Measurements from ENCODE around the gene SCYGR4. TPM values are rescaled to one million over a fixed set of nuclear protein-coding genes. Genes with fewer than 3 reads are reported as not detected.

The SCYGR4 gene
- total and polyA plus RNA-seq, 10 of the 15 experiments (the other 5 are each of a cell fraction or from before 2014, with no cell fraction given): 0.11 TPM; not detected in 9

Other genes starting within 250 kb of the SCYGR4 start
Only the 7 nearest of the 11 such genes appear.
- not detected in 2 replicates for gene SCYGR2, start 18.6 kb upstream of the SCYGR4 start, total RNA-seq (2014; rRNA removed)
- gene SCYGR2, start 18.6 kb upstream of the SCYGR4 start, total RNA-seq (2014; rRNA removed; fragmentation: Illumina TruSeq; extraction: Trizol): not detected in 2 replicates
- gene SCYGR2, start 18.6 kb upstream of the SCYGR4 start, total RNA-seq (2021): not detected in 2 replicates
- gene SCYGR2, start 18.6 kb upstream of the SCYGR4 start, polyA plus RNA-seq (2011; rRNA removed): not detected in 2 replicates
- gene SCYGR2, start 18.6 kb upstream of the SCYGR4 start, polyA plus RNA-seq (2014; fragmentation: Illumina TruSeq; extraction: Trizol): not detected in 2 replicates
- not detected for gene SCYGR2, start 18.6 kb upstream of the SCYGR4 start, polyA plus RNA-seq (2014; fragmentation: Nextera tagmentation; extraction: Ambion mirVana)
- gene SCYGR2, start 18.6 kb upstream of the SCYGR4 start, polyA plus RNA-seq (2014; rRNA removed): not detected in 2 replicates
- not detected for gene SCYGR2, start 18.6 kb upstream of the SCYGR4 start, polyA plus RNA-seq (2016; fragmentation: Nextera tagmentation; extraction: Ambion mirVana)
- not detected in 2 replicates for gene SCYGR3, start 2.7 kb upstream of the SCYGR4 start, total RNA-seq (2014; rRNA removed)
- not detected in 2 replicates for gene SCYGR3, start 2.7 kb upstream of the SCYGR4 start, total RNA-seq (2014; rRNA removed; fragmentation: Illumina TruSeq; extraction: Trizol)
- gene SCYGR3, start 2.7 kb upstream of the SCYGR4 start, total RNA-seq (2021): not detected in 2 replicates
- not detected in 2 replicates for gene SCYGR3, start 2.7 kb upstream of the SCYGR4 start, polyA plus RNA-seq (2011; rRNA removed)
- not detected in 2 replicates for gene SCYGR3, start 2.7 kb upstream of the SCYGR4 start, polyA plus RNA-seq (2014; fragmentation: Illumina TruSeq; extraction: Trizol)
- not detected for gene SCYGR3, start 2.7 kb upstream of the SCYGR4 start, polyA plus RNA-seq (2014; fragmentation: Nextera tagmentation; extraction: Ambion mirVana)
- gene SCYGR3, start 2.7 kb upstream of the SCYGR4 start, polyA plus RNA-seq (2014; rRNA removed): not detected in 2 replicates
- gene SCYGR3, start 2.7 kb upstream of the SCYGR4 start, polyA plus RNA-seq (2016; fragmentation: Nextera tagmentation; extraction: Ambion mirVana): not detected
- not detected in 2 replicates for gene SCYGR5, start 49.3 kb downstream of the SCYGR4 start, total RNA-seq (2014; rRNA removed)
- gene SCYGR5, start 49.3 kb downstream of the SCYGR4 start, total RNA-seq (2014; rRNA removed; fragmentation: Illumina TruSeq; extraction: Trizol): not detected in 2 replicates
- not detected in 2 replicates for gene SCYGR5, start 49.3 kb downstream of the SCYGR4 start, total RNA-seq (2021)
- not detected in 2 replicates for gene SCYGR5, start 49.3 kb downstream of the SCYGR4 start, polyA plus RNA-seq (2011; rRNA removed)
- not detected in 2 replicates for gene SCYGR5, start 49.3 kb downstream of the SCYGR4 start, polyA plus RNA-seq (2014; fragmentation: Illumina TruSeq; extraction: Trizol)
- gene SCYGR5, start 49.3 kb downstream of the SCYGR4 start, polyA plus RNA-seq (2014; fragmentation: Nextera tagmentation; extraction: Ambion mirVana): not detected
- gene SCYGR5, start 49.3 kb downstream of the SCYGR4 start, polyA plus RNA-seq (2014; rRNA removed): not detected in 2 replicates
- not detected for gene SCYGR5, start 49.3 kb downstream of the SCYGR4 start, polyA plus RNA-seq (2016; fragmentation: Nextera tagmentation; extraction: Ambion mirVana)
- gene SLC19A3, start 100.5 kb downstream of the SCYGR4 start, total RNA-seq (2014; rRNA removed): 0.16 TPM in 1 of 2 replicates, not detected in the other
- gene SLC19A3, start 100.5 kb downstream of the SCYGR4 start, total RNA-seq (2014; rRNA removed; fragmentation: Illumina TruSeq; extraction: Trizol): not detected in 2 replicates
- not detected in 2 replicates for gene SLC19A3, start 100.5 kb downstream of the SCYGR4 start, total RNA-seq (2021)
- gene SLC19A3, start 100.5 kb downstream of the SCYGR4 start, polyA plus RNA-seq (2011; rRNA removed): not detected in 2 replicates
- not detected in 2 replicates for gene SLC19A3, start 100.5 kb downstream of the SCYGR4 start, polyA plus RNA-seq (2014; fragmentation: Illumina TruSeq; extraction: Trizol)
- not detected for gene SLC19A3, start 100.5 kb downstream of the SCYGR4 start, polyA plus RNA-seq (2014; fragmentation: Nextera tagmentation; extraction: Ambion mirVana)
- not detected in 2 replicates for gene SLC19A3, start 100.5 kb downstream of the SCYGR4 start, polyA plus RNA-seq (2014; rRNA removed)
- not detected for gene SLC19A3, start 100.5 kb downstream of the SCYGR4 start, polyA plus RNA-seq (2016; fragmentation: Nextera tagmentation; extraction: Ambion mirVana)
- not detected in 2 replicates for gene SCYGR6, start 107.3 kb downstream of the SCYGR4 start, total RNA-seq (2014; rRNA removed)
- not detected in 2 replicates for gene SCYGR6, start 107.3 kb downstream of the SCYGR4 start, total RNA-seq (2014; rRNA removed; fragmentation: Illumina TruSeq; extraction: Trizol)
- not detected in 2 replicates for gene SCYGR6, start 107.3 kb downstream of the SCYGR4 start, total RNA-seq (2021)
- gene SCYGR6, start 107.3 kb downstream of the SCYGR4 start, polyA plus RNA-seq (2011; rRNA removed): not detected in 2 replicates
- gene SCYGR6, start 107.3 kb downstream of the SCYGR4 start, polyA plus RNA-seq (2014; fragmentation: Illumina TruSeq; extraction: Trizol): not detected in 2 replicates
- not detected for gene SCYGR6, start 107.3 kb downstream of the SCYGR4 start, polyA plus RNA-seq (2014; fragmentation: Nextera tagmentation; extraction: Ambion mirVana)
- gene SCYGR6, start 107.3 kb downstream of the SCYGR4 start, polyA plus RNA-seq (2014; rRNA removed): not detected in 2 replicates
- not detected for gene SCYGR6, start 107.3 kb downstream of the SCYGR4 start, polyA plus RNA-seq (2016; fragmentation: Nextera tagmentation; extraction: Ambion mirVana)
- gene SCYGR7, start 110.8 kb downstream of the SCYGR4 start, total RNA-seq (2014; rRNA removed): not detected in 2 replicates
- gene SCYGR7, start 110.8 kb downstream of the SCYGR4 start, total RNA-seq (2014; rRNA removed; fragmentation: Illumina TruSeq; extraction: Trizol): not detected in 2 replicates
- gene SCYGR7, start 110.8 kb downstream of the SCYGR4 start, total RNA-seq (2021): not detected in 2 replicates
- gene SCYGR7, start 110.8 kb downstream of the SCYGR4 start, polyA plus RNA-seq (2011; rRNA removed): not detected in 2 replicates
- gene SCYGR7, start 110.8 kb downstream of the SCYGR4 start, polyA plus RNA-seq (2014; fragmentation: Illumina TruSeq; extraction: Trizol): not detected in 2 replicates
- not detected for gene SCYGR7, start 110.8 kb downstream of the SCYGR4 start, polyA plus RNA-seq (2014; fragmentation: Nextera tagmentation; extraction: Ambion mirVana)
- gene SCYGR7, start 110.8 kb downstream of the SCYGR4 start, polyA plus RNA-seq (2014; rRNA removed): not detected in 2 replicates
- gene SCYGR7, start 110.8 kb downstream of the SCYGR4 start, polyA plus RNA-seq (2016; fragmentation: Nextera tagmentation; extraction: Ambion mirVana): not detected
- not detected in 2 replicates for gene SCYGR8, start 128.4 kb downstream of the SCYGR4 start, total RNA-seq (2014; rRNA removed)
- not detected in 2 replicates for gene SCYGR8, start 128.4 kb downstream of the SCYGR4 start, total RNA-seq (2014; rRNA removed; fragmentation: Illumina TruSeq; extraction: Trizol)
- not detected in 2 replicates for gene SCYGR8, start 128.4 kb downstream of the SCYGR4 start, total RNA-seq (2021)
- gene SCYGR8, start 128.4 kb downstream of the SCYGR4 start, polyA plus RNA-seq (2011; rRNA removed): not detected in 2 replicates
- gene SCYGR8, start 128.4 kb downstream of the SCYGR4 start, polyA plus RNA-seq (2014; fragmentation: Illumina TruSeq; extraction: Trizol): not detected in 2 replicates
- not detected for gene SCYGR8, start 128.4 kb downstream of the SCYGR4 start, polyA plus RNA-seq (2014; fragmentation: Nextera tagmentation; extraction: Ambion mirVana)
- gene SCYGR8, start 128.4 kb downstream of the SCYGR4 start, polyA plus RNA-seq (2014; rRNA removed): not detected in 2 replicates
- not detected for gene SCYGR8, start 128.4 kb downstream of the SCYGR4 start, polyA plus RNA-seq (2016; fragmentation: Nextera tagmentation; extraction: Ambion mirVana)

Data from GM12878 (cell line).